Measurements from ENCODE around the gene FGF5. TPM values are rescaled to one million over a fixed set of nuclear protein-coding genes. Genes with fewer than 3 reads are reported as not detected.

Gene FGF5
- total RNA-seq, 1 experiment from 2014 or later = 2.6 TPM

DNA sequence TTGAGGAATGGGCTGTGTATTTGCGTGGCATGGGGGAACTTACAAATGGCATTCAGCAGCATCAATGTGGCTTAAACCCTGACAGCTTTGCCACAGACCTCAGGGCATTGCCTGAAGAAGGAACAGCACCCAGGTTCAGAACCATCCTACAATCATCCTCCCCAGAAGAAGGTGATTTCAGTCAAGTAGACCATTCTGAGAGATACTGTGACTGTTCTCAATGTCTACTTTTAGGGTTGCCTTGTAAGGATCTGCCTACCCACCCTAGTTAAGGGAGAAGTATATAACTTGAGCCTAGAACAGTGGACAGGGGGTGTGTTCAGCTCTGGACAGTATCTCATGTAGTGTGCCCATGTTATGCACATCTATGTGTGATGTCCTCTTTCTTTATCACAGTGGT is 1.6 kb upstream of the FGF5 start:
- H3F3A ChIP-seq (ENCODE audit: low read length, unreplicated experiment) = no peaks in the 10 kb centered on the region
- POLR2A ChIA-PET (ENCODE audit: unreplicated experiment) = no interaction called here
- H3K27ac ChIP-seq (ENCODE audit: low read length) = no peak overlapping the region
- peak overlapping the region; percentile 88 for H3K4me3 ChIP-seq (ENCODE audit: low read length)
- DNase-seq (no peak), ATAC-seq (no peak)
- no peaks in the 10 kb centered on the region for H3K9me3 ChIP-seq (ENCODE audit: low read length)
- H3K36me3 ChIP-seq (ENCODE audit: low read depth, low read length) = no peaks in the 10 kb centered on the region
- peaks cover 44% of the 10 kb centered on the region for H3K79me2 ChIP-seq (ENCODE audit: low read length)
- H3K9me2 ChIP-seq (replicated peaks; ENCODE audit: low read length) = no peaks in the 10 kb centered on the region
- CTCF ChIA-PET = interaction anchor here (2.1 kb wide), 1 partner anchor 58 kb away, joined by 7 read pairs; no protein-coding TSS in a partner anchor
- H3K4me2 ChIP-seq (ENCODE audit: low read length) = peak overlapping the region; percentile 94
- no peak overlapping the region for H3K9ac ChIP-seq (ENCODE audit: low read length)
- no peaks in the 10 kb centered on the region for H3K27me3 ChIP-seq (ENCODE audit: low read length)
- intact Hi-C loops (cut with micrococcal nuclease) = loop anchor here (5.0 kb wide), 2 partner anchors 42 to 43 kb away; no protein-coding TSS in a partner anchor
- BruUV-seq (replicated peaks) = no TSS peak
- H3K4me1 ChIP-seq (ENCODE audit: insufficient read depth, low read length) = peaks cover 10% of the 10 kb centered on the region; the same call in 1 of the 2 replicates
- no peak for TF ChIP-seq EZH2phosphoT487 (IDR thresholded peaks at IDR 0.05; ENCODE audit: borderline replicate concordance, low read length)
- TF ChIP-seq EZH2 (IDR thresholded peaks at IDR 0.05; ENCODE audit: low read length, unreplicated experiment) = no peak
- TF ChIP-seq CTCF (conservative IDR thresholded peaks at IDR 0.05; ENCODE audit: low read depth, low read length) = no peak
- peak overlapping the region; percentile 98 for H2AFZ ChIP-seq (ENCODE audit: low read length)
- no peaks in the 10 kb centered on the region for H4K20me1 ChIP-seq (ENCODE audit: low read length)

- Histone ChIP-seq H3K4me2 (ENCODE audit: low read length) (peak overlapping the region; percentile 94), H3F3A (ENCODE audit: low read length, unreplicated experiment) (no peaks in the 10 kb centered on the region), H3K9me2 (replicated peaks; ENCODE audit: low read length) (no peaks in the 10 kb centered on the region), H3K36me3 (ENCODE audit: low read depth, low read length) (no peaks in the 10 kb centered on the region), H3K27ac (ENCODE audit: low read length) (peak overlapping the region; percentile 49), H3K9ac (ENCODE audit: low read length) (peak overlapping the region; percentile 74), H2AFZ (ENCODE audit: low read length) (peak overlapping the region; percentile 98), H3K27me3 (ENCODE audit: low read length) (no peaks in the 10 kb centered on the region), H3K4me1 (ENCODE audit: insufficient read depth, low read length) (peaks cover 12% of the 10 kb centered on the region; the same call in 1 of the 2 replicates), H3K4me3 (ENCODE audit: low read length) (peak overlapping the region; percentile 88), H4K20me1 (ENCODE audit: low read length) (no peaks in the 10 kb centered on the region), H3K9me3 (ENCODE audit: low read length) (no peaks in the 10 kb centered on the region), H3K79me2 (ENCODE audit: low read length) (peaks cover 52% of the 10 kb centered on the region)
- ChIA-PET POLR2A (ENCODE audit: unreplicated experiment) (interaction anchor here (0.9 kb wide), 1 partner anchor 30 kb away, joined by 3 read pairs; no protein-coding TSS in a partner anchor), CTCF (interaction anchor here (0.5 to 2.1 kb wide), 2 partner anchors 11 to 57 kb away, joined by 3 to 7 read pairs; no protein-coding TSS in a partner anchor)
- intact Hi-C loops (cut with micrococcal nuclease) = loop anchor here (2.0 to 5.0 kb wide), 3 partner anchors 42 to 57 kb away; no protein-coding TSS in a partner anchor
- ATAC-seq = peak; percentile 29
- TSS peak; percentile 95 for BruUV-seq (replicated peaks)
- no peak for TF ChIP-seq EZH2 (IDR thresholded peaks at IDR 0.05; ENCODE audit: low read length, unreplicated experiment)
- TF ChIP-seq EZH2phosphoT487 (IDR thresholded peaks at IDR 0.05; ENCODE audit: borderline replicate concordance, low read length) = no peak
- TF ChIP-seq CTCF (conservative IDR thresholded peaks at IDR 0.05; ENCODE audit: low read depth, low read length) = no peak
- DNase-seq = peak; percentile 52
Measured at GRCh38 chr4:80265571-80266252, 752 bp upstream of the FGF5 start.
